ENCODE results near the gene CPA4. TPM values are rescaled to one million over a fixed set of nuclear protein-coding genes. Genes with fewer than 3 reads are reported as not detected.

CPA4 gene
- total and polyA plus RNA-seq, 7 donors, result 0.06 TPM; not detected in 6

- intact Hi-C loops (cut with DNase I), result no loop called here
- no peak overlapping the region for H3K27ac ChIP-seq
Measured at GRCh38 chr7:130367836-130368746, 75.1 kb downstream of the CPA4 start.

DNA sequence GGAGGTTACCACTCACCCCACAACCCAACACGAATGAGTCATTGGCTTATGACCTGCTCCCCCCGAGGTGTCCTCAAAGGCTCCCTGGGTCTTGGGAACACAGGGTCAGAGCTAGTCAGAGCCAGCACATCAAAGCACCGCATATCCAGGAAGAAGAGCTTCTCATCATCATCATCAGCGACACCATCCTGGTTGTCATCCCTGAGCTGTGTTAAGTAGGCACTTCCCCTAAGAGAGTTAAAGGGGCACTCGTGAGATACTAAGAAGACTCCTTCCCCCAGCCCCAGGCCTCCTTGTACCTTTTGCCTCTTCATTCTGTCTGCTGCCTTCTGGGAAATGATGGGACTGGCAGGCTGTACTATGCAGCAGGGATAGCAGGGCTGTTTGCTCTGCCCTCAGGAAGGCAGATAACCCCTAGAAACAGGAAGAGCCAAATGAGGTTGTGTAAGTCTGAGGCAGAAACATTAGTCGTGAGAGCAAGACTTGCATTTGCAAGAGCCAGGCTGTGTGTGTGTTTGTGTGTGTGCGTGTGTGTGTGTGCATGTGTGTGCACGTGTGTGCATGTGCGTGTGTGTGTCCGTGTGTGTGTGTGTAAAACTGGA, 76.2 kb downstream of the CPA4 start:
- Histone ChIP-seq H3K4me3 (no peak overlapping the region), H3K27me3 (no peaks in the 10 kb centered on the region), H3K9me3 (no peaks in the 10 kb centered on the region), H3K27ac (peak overlapping the region in 2 of 4 donors; percentile 9 to 26), H3K4me1 (peaks cover 0 to 55% (median 44%) of the 10 kb centered on the region in 4 donors), H3K36me3 (no peaks in the 10 kb centered on the region)
- no peak for TF ChIP-seq EP300 (IDR thresholded peaks at IDR 0.05)
- peak in 1 of 4 donors; percentile 47 for TF ChIP-seq POLR2AphosphoS5 (IDR thresholded peaks at IDR 0.05)
- TF ChIP-seq, protein P1, sequence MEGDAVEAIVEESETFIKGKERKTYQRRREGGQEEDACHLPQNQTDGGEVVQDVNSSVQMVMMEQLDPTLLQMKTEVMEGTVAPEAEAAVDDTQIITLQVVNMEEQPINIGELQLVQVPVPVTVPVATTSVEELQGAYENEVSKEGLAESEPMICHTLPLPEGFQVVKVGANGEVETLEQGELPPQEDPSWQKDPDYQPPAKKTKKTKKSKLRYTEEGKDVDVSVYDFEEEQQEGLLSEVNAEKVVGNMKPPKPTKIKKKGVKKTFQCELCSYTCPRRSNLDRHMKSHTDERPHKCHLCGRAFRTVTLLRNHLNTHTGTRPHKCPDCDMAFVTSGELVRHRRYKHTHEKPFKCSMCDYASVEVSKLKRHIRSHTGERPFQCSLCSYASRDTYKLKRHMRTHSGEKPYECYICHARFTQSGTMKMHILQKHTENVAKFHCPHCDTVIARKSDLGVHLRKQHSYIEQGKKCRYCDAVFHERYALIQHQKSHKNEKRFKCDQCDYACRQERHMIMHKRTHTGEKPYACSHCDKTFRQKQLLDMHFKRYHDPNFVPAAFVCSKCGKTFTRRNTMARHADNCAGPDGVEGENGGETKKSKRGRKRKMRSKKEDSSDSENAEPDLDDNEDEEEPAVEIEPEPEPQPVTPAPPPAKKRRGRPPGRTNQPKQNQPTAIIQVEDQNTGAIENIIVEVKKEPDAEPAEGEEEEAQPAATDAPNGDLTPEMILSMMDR (IDR thresholded peaks at IDR 0.05), result peak in 1 of 4 experiments; percentile 7
- no peak for DNase-seq
- WGBS, 2 donors, result 50 to 51% methylated on average over 10 of the region's 10 CpGs
- intact Hi-C loops (cut with DNase I), result no loop called here

More at GRCh38 chr7:130367836-130368746, 75.1 kb downstream of the CPA4 start:
- no peak for TF ChIP-seq POLR2AphosphoS5 (IDR thresholded peaks at IDR 0.05)
- no peak for TF ChIP-seq EP300 (IDR thresholded peaks at IDR 0.05)
- TF ChIP-seq, protein P1 (IDR thresholded peaks at IDR 0.05), result no peak
- Histone ChIP-seq H3K4me3 (no peak overlapping the region), H3K4me1 (peaks cover 0 to 48% (median 33%) of the 10 kb centered on the region in 4 donors), H3K36me3 (no peaks in the 10 kb centered on the region), H3K9me3 (no peaks in the 10 kb centered on the region), H3K27me3 (no peaks in the 10 kb centered on the region)
- WGBS, 2 donors, result 83 to 93% methylated on average over 19 of the region's 19 CpGs
- DNase-seq, result no peak

GRCh38 chr7:130369831-130370550, 77.0 kb downstream of the CPA4 start:
- H3K4me3 ChIP-seq, result no peak overlapping the region
- peaks cover 0 to 59% (median 48%) of the 10 kb centered on the region in 4 donors for H3K4me1 ChIP-seq
- no peaks in the 10 kb centered on the region for H3K27me3 ChIP-seq
- no peak for DNase-seq
- H3K36me3 ChIP-seq, result no peaks in the 10 kb centered on the region
- WGBS, 2 donors, result 63 to 81% methylated on average over 3 of the region's 3 CpGs
- no peaks in the 10 kb centered on the region for H3K9me3 ChIP-seq
- peak overlapping the region in 2 of 4 donors; percentile 88 to 95 for H3K27ac ChIP-seq
- intact Hi-C loops (cut with DNase I), result no loop called here
- TF ChIP-seq, protein P1 (IDR thresholded peaks at IDR 0.05), result no peak
- TF ChIP-seq POLR2AphosphoS5 (IDR thresholded peaks at IDR 0.05) (no peak), EP300 (IDR thresholded peaks at IDR 0.05) (no peak), POLR2A (IDR thresholded peaks at IDR 0.05) (no peak)

GRCh38 chr7:130371046-130371445, 78.1 kb downstream of the CPA4 start:
- no peak for TF ChIP-seq POLR2AphosphoS5 (IDR thresholded peaks at IDR 0.05)
- no peak for TF ChIP-seq EP300 (IDR thresholded peaks at IDR 0.05)
- TF ChIP-seq, protein P1 (IDR thresholded peaks at IDR 0.05), result no peak
- TF ChIP-seq POLR2A (IDR thresholded peaks at IDR 0.05), result no peak
- Histone ChIP-seq H3K9me3 (no peaks in the 10 kb centered on the region), H3K27ac (peak overlapping the region in 3 of 4 donors; percentile 88 to 95 (median 90)), H3K4me1 (peaks cover 0 to 59% (median 48%) of the 10 kb centered on the region in 4 donors), H3K27me3 (no peaks in the 10 kb centered on the region), H3K36me3 (no peaks in the 10 kb centered on the region), H3K4me3 (no peak overlapping the region)
- DNase-seq, result peak; percentile 86
- intact Hi-C loops (cut with DNase I), result no loop called here
- 80 to 84% methylated on average over 3 of the region's 3 CpGs for WGBS, 2 donors
